Stimulated activated CD8-positive, alpha-beta memory T cell treated with anti-CD3 and anti-CD28 coated beads, Interleukin-4, amount 100 ng/mL, for 1 hour (primary cell): ENCODE results near the gene MLLT3.

Source experiments
- DNase-seq, 2 donors: peaks; one replicate each; pipeline ENCODE4 v3.0.0-alpha.2; 2020; ENCODE audit warnings: low read depth in 2 of 2, low spot score in 1 of 2

The MLLT3 gene

DNA sequence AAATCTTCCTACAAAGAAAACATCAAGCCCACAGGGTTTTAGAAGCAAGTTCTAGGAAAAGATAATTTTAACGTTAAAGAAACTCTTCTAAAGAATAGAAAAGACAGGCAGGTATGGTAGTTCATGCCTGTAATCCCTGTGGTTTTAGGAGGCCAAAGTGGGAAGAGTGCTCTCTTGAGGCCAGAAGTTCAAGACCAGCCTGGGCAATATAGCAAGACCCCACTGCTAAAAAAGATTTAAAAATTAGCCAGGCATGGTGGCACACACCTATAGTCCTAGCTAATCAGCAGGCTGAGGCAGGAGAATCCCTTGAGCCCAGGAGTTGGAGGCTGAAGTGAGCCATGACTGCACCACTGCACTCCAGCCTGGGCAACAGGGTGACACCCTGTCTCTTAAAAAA lies 193.3 kb downstream of the MLLT3 start:
- no peak for DNase-seq

DNA sequence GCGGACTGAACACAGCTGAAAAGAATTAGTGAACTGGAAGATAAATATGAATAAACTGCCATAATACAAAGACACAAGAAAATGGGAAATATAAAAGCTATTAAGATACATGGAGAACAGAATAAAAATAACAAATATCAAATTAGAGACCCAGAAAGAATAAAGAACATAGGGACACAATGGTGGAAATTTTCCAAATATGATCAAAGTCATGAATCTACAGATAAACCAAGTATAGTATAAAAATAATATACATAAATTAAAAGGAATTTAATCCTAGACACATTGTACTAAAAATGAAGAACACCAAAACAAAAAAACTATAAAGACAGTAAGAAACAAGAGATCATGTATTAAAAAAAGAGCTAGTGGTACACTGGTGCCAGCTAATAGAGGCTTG lies 194.9 kb downstream of the MLLT3 start:
- no peak for DNase-seq

DNA sequence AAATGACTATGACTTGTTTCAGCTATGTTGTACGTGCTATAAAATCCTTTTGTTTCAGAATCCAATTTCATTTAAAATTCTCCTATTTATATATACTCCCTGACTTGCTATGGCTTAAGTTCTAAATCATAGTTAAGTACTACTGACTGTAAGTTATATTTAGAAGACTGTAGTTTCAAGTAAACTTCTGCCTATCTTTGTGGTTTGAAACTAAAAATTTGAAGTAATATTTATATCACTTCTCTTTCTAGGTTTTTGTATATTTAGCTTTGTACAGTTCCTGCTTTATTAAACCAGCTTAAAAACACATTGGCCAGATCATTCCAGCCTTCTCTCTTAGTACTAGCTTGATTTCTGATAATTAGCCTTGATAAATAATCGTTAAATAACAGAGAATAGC lies 196.3 kb downstream of the MLLT3 start:
- DNase-seq, result no peak

DNA sequence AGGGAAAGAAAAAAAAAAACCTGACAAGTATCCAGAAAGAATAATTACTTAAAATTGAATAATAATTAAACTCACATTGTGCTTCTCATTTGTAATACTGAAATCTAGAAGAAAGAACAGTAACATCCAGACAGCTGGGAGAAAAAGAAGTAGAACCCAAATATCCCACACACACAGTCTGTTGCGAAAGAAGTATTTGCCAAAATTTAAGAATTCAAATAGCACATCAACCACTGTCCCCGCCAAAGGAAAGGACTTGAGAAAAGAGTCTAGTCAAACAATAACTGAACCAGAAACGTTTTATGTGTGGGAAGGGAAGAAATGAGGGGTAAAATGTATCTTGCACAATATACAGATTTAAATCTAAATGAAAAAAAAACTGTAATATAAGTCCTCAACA lies 202.8 kb downstream of the MLLT3 start:
- DNase-seq, result no peak

DNA sequence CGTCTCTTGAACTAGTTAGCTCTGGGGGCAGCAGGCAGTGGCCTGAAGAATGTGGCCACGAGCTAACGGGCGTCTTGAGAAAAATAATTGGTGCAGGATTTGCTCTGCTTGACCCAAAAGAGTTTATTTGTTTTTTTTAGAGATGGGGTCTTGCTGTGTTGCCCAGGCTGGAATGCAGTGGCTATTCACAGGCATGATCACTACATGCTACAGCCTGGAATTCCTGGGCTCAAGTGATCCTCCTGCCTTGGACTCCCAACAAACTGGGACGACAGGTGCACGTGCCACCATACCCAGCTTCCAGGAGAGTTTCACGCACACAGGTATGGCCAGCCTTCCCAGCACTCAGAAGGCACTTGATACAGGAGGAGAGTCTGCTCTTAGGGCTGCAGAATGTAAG lies 203.8 kb downstream of the MLLT3 start:
- no peak for DNase-seq

DNA sequence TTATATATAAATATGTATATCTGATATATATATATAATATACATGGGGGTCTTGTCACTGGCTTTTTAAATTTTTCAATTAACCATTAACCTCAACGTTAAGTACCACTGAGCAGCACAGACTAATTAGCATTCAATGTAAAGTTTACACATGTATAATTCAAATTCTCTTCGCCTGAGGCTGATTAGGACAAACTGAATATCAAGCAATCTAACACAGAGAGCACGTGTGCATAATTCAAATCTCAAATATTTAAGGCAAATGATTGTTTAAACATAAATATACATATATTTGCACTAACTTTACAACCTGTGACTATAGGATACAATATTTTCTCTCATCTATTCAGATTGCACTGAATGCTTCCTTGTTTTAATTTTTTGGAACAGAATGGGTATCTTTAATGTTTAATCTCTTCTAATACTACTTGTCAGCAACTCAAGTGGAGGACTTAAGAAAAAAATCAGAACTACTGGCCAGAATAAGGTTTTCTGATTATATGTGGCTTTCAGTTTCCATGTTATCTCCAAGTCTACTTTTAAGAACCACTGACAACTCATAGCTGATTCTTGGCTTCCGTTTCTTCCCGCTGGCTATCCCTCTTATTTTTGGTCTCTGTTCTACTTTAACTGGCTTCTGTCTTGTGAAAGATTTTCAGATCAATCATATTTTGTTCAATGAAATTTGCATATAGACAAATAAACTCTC lies 204.8 kb downstream of the MLLT3 start:
- DNase-seq, result no peak

DNA sequence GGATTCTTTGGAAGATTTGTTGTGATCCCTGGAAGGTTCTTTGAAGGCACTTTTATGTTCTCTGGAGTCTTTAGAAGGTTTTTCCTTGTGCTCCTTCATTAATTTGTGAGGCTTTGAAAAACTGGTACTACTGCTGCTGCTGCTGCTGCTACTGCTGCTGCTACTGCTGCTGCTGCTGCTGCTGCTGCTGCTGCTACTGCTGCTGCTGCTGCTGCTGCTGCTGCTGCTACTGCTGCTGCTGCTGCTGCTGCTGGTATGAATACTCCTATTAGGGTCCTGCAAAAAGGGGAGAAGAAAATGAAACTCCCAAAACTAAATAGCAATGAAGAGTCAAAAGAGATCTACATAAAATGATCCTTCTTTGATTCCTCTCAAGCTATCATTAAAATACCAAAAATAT lies 208.1 kb downstream of the MLLT3 start:
- no peak for DNase-seq

DNA sequence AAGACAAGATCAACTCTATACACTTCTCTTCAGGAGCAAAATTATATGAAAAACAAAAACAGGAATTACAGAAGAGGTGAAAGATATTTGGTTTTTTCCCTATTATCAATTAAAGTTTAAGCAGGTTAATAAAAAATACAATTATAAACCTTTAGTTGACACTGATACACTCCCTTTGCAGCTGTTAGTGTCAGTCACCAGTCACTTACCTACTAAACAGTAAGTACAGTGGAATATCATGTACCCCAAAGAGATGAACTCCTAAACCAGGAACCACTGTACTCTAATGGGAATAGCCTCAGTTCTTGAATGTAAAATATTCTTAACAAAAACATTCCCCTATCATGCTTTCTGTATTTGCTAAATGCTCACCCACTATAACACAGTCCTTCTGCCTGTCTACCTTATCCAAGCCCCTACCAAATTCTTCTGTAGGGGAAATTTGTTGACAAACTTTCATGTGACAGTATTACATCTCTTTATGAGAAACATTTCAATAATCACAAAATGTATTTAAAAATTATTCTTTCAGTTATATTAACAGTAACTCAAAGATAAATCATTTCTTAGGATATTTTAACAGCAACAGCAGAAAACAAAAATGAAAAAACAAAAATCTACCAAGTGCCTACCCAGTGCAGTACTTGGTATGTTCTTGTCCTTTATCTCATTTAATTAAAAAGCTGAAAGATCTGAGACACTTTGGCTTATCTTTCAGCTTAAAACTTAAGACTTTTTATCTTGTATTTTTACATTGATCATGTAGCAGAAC lies 212.8 kb downstream of the MLLT3 start:
- no peak for DNase-seq

DNA sequence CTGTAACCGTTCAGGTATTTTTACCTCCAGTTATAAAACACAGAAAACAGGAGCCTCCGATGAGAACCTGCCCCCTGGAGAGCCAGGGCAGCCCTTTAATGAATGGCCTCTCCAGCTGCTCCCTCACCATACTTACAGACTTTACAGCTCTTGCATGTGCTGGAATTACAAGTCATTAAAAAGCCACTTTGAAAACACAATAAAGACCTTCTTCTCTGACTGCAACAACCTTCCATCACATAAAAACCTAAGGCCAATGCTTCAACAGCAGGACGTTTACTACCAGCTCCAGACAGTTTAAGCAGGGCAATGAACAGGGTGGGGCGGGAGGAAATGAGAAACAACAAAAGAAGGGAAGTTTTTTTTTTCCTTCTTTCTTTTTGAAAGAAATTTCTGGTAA lies 213.8 kb downstream of the MLLT3 start:
- no peak for DNase-seq

DNA sequence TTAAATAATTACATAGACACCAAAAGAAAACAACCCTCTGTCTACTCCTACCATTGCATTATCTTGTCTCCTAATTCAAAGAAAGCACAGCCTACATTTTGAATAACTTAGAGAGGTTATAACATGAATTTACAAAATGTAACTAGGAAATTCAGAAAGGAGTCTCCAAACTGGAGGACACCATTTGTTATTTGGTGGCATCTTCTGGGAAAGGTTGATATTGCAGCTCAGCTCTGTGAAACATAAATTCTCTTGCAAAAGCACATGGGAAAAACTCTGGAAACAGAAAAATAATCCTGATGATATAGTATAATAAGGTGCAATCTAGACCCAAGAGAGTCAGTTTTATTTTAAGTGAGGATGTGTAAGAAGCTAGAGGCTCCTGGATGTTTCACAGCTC lies 215.3 kb downstream of the MLLT3 start:
- no peak for DNase-seq

DNA sequence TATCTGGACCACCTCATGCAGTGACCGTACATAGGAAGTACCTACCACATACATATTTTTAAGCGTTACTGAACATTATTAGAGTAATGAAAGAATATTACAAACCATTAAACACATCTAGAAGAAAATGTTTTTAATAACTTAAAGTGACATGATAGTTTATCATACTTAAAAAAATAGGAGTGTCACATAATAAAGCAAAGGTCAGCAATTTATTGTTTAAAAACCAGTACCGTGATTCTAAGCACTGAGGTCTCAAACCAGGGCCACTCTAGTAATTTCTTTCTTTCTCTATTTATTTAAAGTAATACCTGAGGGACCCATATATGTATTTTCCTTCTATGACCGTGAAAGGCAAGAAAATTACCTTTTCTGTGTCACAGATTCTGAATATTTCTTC lies 216.0 kb downstream of the MLLT3 start:
- no peak for DNase-seq

DNA sequence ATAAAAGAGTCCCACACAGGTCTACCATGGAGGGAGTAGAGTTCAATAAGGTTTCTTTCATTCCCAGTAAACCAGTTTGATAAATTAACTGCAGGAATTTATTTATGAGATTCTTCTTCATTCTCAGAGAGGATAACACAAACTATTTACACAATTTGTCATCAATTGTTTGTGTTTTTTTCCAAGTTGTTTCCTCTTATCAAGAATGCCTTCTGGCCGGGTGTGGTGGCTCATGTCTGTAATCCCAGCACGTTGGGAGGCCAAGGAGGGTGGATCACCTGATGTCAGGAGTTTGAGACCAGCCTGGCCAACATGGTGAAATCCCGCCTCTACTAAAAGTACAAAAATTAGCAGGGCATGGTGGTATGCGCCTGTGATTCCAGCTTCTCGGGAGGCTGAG lies 216.7 kb downstream of the MLLT3 start:
- no peak for DNase-seq

DNA sequence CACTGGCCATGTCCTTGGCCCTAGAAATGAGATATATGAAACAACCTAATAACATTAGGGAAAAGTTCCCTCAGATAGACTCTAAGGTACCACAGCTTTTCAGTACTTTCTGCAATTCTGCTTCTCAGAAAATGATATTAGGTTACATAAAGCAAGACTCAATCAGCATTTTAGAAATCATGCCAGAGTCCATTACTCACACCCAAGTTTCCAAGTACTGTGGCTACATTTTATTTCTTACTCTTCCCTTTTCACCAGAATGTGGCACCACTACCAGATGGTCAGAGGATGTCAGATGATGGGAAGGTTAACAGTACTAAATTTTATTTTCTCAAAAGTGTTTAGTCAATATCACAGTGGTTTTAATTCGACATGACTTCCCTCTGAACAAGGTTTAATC lies 217.2 kb downstream of the MLLT3 start:
- no peak for DNase-seq

DNA sequence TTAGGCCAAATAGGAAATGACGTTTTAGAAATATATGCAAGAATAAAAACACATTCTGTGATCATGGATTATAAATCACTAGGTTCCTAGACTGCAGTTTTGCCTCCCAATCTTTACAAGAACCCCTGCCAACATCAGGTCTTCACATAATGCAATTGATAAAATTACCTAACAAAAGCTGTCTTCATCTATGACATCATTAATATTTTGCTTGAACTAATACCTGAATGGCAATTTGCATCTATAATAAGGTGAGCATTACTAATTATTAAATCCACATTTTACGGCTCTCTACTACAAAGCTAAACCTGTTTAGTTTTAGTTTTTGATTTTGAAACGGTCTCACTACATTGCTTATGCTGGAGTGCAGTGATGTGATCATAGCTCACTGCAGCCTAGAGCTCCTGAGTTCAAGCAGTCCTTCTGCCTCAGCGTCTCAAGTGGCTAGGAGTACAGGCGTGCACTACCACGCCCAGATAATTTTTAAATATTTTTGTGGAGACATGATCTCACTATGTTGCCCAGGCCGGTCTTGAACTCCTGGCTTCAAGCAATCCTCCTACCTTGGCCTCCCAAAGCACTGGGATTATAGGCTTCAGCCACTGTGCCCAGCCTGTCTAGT lies 218.0 kb downstream of the MLLT3 start:
- no peak for DNase-seq

DNA sequence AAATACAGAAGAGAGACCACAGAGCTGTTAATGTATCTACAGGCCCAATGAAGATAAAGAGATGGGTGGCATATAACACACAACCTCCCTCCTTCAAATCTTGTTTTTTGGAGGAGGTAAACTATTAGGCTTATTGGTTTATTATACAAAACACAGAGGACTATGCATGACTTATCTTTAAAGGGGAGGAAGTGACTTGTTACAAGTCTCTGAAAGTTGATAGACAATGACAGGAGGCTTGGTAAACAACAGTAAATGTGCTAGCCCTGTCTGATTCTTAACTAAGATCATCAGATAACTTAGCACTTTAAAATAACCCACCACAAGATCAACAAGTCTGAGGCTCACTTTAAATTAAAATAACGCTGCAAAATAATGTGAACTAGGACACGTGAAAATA lies 219.0 kb downstream of the MLLT3 start:
- no peak for DNase-seq

DNA sequence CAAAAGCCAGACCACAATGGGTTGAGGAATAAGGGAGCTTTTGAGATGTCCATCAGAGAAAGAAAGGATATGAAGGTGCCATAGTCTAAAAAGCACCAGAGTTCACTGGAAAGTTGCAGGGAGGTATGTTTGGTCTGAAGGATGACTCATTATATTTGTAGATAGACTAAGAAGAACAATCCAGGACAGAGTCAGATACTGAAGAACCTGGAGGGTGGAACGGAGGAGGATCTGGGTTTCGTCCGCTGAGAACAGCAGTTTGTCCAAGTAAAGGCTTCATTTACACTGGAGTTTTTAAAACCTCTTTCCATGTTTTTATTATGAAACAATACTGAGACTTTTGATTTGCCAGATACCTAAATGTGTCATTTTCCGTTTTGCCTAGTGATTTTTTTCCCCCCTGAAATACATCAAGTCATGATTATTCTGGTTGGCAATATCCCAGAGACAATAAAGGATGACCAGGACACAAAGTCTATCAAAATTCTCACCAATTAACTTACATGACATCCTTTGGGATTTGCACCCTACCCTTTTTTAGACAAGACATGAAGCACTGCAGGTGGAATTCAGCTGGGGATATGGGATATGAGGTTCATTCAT lies 219.9 kb downstream of the MLLT3 start:
- DNase-seq, result no peak

DNA sequence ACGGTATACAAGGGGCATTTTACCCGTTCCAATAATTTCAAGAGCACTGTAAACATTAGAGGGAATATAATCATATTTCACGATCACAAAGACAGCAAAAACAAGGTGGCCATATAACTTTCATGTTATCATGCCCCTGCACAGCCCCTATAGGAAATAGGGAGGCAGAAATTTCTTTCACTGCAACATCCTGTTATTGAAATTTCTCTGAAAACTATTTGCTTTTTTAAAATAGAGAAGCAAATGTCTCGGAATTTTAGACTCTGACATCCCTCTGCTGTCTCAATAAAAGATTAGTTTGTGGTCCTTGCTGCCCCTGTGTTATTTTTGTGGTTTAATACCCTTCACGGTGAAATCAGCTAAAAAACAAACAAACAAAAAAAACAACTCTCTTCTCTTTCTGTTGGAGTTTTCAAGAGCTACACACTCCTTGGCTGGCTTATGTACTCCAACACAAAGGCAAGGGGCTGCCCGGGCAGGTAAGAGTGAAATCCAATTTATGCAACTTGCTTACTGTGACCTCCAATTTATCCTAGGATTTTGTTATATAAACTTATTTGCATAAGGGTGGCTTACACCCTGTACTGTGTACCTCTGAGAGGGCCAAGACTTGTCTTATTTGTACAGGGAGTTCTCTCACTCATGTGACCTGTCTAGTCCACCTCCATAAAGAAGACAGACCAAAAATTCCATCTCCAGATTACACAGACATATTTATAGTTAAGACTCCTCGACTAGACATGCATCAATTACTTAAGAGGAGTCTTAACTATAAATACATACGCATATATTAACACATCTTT lies 223.6 kb downstream of the MLLT3 start:
- DNase-seq, result no peak

DNA sequence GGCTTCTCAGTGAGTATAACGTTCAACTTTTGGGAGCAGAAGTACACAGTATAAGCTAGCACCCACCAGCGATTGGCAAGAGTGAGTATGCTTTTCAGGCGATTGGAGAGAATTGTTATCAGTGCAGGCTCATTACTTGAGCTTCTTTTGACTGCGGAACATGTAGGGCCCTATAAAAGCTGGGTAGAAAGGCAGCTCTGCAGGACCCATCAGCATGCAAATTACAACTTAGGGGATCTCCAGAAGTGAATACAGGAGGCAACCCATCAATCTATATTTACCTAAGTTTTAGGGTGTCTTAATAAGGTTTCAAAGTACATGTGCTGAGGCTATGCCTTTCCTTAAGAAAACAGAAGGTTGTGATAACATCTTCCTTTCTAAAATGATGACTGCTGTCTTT lies 225.0 kb downstream of the MLLT3 start:
- no peak for DNase-seq

DNA sequence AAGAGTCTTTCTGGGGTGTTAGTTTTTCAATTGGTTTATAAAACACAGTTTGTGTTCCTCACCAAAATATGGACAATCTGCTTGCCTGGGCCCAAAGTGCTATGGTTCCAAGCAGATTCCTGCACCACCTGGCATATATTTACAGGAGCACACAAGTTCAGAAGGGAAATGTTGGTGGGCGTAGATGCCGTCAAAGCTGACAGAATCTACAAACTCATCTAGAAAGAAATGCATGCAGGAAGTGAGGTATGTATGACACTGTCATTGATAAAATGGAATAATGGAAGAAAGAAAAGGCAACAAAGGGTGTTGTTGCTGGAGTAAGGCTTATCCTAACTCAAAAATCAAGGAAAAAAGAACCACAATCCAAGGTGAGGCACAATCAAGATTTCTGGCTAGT lies 225.8 kb downstream of the MLLT3 start:
- DNase-seq, result no peak

DNA sequence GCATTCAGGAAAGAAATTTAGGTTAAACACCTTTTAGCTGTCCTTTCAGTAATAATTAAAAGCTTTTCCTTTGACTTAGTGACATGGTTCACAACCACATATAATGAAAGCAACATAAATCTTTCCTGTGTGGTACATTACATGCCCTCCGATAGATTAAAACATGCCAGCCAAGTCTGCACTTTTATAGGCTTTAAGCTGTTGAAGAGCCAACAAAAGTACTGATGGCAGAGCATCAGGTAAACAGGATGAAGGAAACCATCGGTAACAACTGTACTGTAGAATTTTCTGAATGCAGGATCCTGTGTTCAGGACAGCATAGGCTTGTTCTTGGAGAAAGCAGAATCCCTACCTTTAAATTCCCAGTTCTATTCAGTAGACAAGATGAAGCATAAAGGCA lies 226.6 kb downstream of the MLLT3 start:
- DNase-seq, result no peak

DNA sequence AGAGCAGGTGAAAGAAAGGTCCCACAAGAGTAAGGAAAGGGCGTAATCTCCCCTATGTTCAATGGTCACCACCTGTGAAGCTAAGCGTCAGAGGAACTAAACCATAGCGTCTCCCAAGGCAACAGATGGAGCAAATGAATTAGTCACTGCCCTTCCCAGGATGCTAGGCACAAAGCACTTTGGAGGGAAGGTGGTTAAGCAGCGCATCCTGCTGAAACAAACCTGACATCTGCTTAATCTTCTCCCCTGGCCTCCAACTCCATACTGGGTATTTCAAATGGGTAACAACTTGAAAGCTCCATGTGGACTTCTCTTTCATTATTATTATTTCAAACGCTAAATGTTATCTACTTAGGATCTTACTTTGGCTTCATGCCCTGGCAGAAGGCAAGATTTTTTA lies 227.3 kb downstream of the MLLT3 start:
- no peak for DNase-seq
